Measurements from ENCODE around the gene CAMK1D. TPM values are rescaled to one million over a fixed set of nuclear protein-coding genes. Genes with fewer than 3 reads are reported as not detected.

Gene CAMK1D
- total and polyA plus RNA-seq, 4 experiments from 2014 or later = 5.2 to 22.2 (median 19.4) TPM

DNA sequence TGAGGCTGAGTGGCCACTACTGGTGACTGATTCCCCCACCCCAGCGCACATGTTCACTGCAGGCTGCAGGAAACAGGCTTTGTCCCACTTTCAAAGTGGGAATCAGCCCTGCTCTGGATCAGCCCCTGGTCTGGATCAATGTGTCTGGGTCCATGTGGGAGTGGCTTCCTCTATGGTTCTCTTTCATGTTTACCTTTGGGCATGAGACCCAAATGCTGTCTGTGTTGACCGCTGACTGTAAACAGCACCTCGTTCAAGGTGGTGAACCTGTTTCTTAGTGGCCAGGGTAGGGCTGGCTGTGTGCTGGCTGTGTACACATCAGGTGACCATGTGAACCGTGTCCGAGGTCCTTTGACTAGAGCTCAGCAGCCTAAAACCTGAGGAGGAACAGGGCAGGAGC, 121.8 kb downstream of the CAMK1D start:
- H3K27me3 Mint-ChIP-seq = no peaks in the 10 kb centered on the region
- H3K27ac Mint-ChIP-seq = peak overlapping the region in 2 of 7 donors; percentile 11 to 81
- no peaks in the 10 kb centered on the region for H3K27me3 ChIP-seq (ENCODE audit: insufficient read depth, low read length)
- ChIA-PET POLR2A (ENCODE audit: partially characterized antibody) (no interaction called here), CTCF (ENCODE audit: partially characterized antibody) (no interaction called here)
- H3K36me3 ChIP-seq (ENCODE audit: insufficient read depth, low read length) = no peaks in the 10 kb centered on the region
- H3K4me1 ChIP-seq (ENCODE audit: insufficient read depth, low read length) = peaks cover 6% of the 10 kb centered on the region
- H3K27ac ChIP-seq (ENCODE audit: low read depth, low read length) = no peak overlapping the region
- DNase-seq = no peak
- no peak overlapping the region for H3K4me3 Mint-ChIP-seq
- H3K9me3 Mint-ChIP-seq = peaks cover 0 to 7% (median 0%) of the 10 kb centered on the region in 8 donors
- peaks cover 2 to 21% of the 10 kb centered on the region in 2 donors for H3K36me3 Mint-ChIP-seq
- H3K9me3 ChIP-seq (ENCODE audit: control insufficient read depth in 1 of 2, low read length in 2 of 2) = no peaks in the 10 kb centered on the region
- intact Hi-C loops (cut with micrococcal nuclease) = no loop called here
- H3K4me1 Mint-ChIP-seq = peaks cover 15 to 40% (median 28%) of the 10 kb centered on the region in 4 donors
- no peak overlapping the region for H3K4me3 ChIP-seq (ENCODE audit: low read length in 2 of 2)

DNA sequence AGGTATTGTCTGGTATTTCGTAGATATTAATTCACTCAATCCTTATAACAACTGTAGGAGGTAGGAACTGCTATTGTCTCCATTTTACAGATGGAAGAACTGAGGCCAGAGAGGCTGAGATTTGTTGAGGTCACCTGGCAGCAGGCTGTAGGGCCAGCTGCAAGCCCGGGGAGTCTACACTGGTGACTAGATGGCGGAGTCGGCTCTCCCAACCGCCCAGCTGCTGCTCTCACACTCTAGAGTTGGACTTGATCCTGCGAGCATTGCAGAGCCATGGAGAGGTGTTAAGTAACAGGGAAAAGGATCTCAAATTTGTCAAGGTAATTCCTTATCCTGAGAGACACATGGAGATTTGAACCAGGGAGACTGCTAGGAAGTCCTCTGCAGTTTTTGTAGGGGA, 124.1 kb downstream of the CAMK1D start:
- Mint-ChIP-seq H3K4me3 (no peak overlapping the region), H3K36me3 (peaks cover 5 to 24% of the 10 kb centered on the region in 2 donors), H3K9me3 (peaks cover 0 to 5% (median 0%) of the 10 kb centered on the region in 8 donors), H3K4me1 (peaks cover 17 to 32% (median 22%) of the 10 kb centered on the region in 4 donors), H3K27me3 (no peaks in the 10 kb centered on the region), H3K27ac (peak overlapping the region in 3 of 7 donors; percentile 36 to 76 (median 55))
- Histone ChIP-seq H3K9me3 (ENCODE audit: control insufficient read depth in 1 of 2, low read length in 2 of 2) (no peaks in the 10 kb centered on the region), H3K4me1 (ENCODE audit: insufficient read depth, low read length) (no peaks in the 10 kb centered on the region), H3K27ac (ENCODE audit: low read depth, low read length) (no peak overlapping the region), H3K36me3 (ENCODE audit: insufficient read depth, low read length) (no peaks in the 10 kb centered on the region), H3K4me3 (ENCODE audit: low read length in 2 of 2) (no peak overlapping the region), H3K27me3 (ENCODE audit: insufficient read depth, low read length) (no peaks in the 10 kb centered on the region)
- ChIA-PET CTCF (ENCODE audit: partially characterized antibody) (interaction anchor here (1.4 kb wide), 1 partner anchor 183 kb away, joined by 4 read pairs; no protein-coding TSS in a partner anchor), POLR2A (ENCODE audit: partially characterized antibody) (no interaction called here)
- intact Hi-C loops (cut with micrococcal nuclease) = no loop called here
- DNase-seq = no peak

DNA sequence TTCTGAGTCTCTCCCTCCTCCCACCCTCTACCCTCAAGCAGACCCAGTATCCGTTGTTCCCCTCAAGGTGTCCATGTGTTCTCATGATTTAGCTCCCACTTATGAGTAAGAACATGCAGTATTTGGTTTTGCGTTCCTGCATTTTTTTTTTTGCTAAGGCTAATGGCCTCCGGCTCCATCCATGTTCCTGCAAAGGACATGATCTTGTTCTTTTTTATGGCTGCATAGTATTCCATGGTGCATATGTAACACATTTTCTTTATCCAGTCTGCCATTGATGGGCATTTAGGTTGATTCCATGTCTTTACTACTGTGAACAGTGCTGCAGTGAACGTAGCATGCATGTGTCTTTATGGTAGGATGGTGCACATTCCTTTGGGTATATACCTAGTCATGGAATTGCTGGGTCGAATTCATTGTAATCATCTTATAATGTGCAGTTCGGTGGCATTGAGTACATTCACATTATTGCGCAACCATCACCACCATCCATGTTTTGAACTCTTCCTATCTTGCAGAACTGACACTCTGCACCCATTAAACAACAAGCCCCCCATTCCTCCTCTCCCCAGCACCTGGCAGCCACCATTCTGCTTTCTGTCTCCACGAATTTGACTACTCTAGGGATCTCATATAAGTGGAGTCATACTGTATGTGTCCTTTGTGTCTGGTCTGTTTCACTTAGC, 125.5 kb downstream of the CAMK1D start:
- no peak overlapping the region for H3K4me3 ChIP-seq (ENCODE audit: low read length in 2 of 2)
- no peaks in the 10 kb centered on the region for H3K27me3 ChIP-seq (ENCODE audit: insufficient read depth, low read length)
- no peaks in the 10 kb centered on the region for H3K36me3 ChIP-seq (ENCODE audit: insufficient read depth, low read length)
- H3K4me1 ChIP-seq (ENCODE audit: insufficient read depth, low read length) = no peaks in the 10 kb centered on the region
- CTCF ChIA-PET (ENCODE audit: partially characterized antibody) = no interaction called here
- no peaks in the 10 kb centered on the region for H3K27me3 Mint-ChIP-seq
- peaks cover 5 to 24% of the 10 kb centered on the region in 2 donors for H3K36me3 Mint-ChIP-seq
- peaks cover 14 to 36% (median 23%) of the 10 kb centered on the region in 4 donors for H3K4me1 Mint-ChIP-seq
- no peak overlapping the region for H3K4me3 Mint-ChIP-seq
- H3K9me3 Mint-ChIP-seq = peaks cover 0 to 5% (median 0%) of the 10 kb centered on the region in 8 donors
- POLR2A ChIA-PET (ENCODE audit: partially characterized antibody) = no interaction called here
- intact Hi-C loops (cut with micrococcal nuclease) = no loop called here
- H3K27ac ChIP-seq (ENCODE audit: low read depth, low read length) = no peak overlapping the region
- no peaks in the 10 kb centered on the region for H3K9me3 ChIP-seq (ENCODE audit: control insufficient read depth in 1 of 2, low read length in 2 of 2)
- no peak for DNase-seq
- peak overlapping the region in 1 of 7 donors; percentile 18 for H3K27ac Mint-ChIP-seq

DNA sequence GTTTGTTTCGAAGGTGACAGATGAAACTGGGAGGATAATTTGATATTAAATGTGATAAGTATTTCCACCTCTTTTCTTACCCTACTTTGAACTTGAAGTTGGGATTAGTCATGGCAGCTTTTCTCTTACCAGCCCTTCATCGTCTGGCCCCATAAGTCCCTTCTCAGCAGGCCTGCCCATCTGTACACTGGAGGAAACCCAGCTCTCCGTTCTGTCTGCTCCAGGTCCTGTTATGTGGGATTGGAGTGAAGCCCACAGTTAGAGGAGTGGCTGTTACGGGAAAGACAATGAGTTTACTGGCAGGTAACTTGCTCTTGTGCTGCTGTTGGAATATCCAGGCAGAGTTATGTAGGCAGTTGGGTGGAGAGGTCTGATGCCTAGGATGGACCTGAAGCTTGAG, 127.3 kb downstream of the CAMK1D start:
- Mint-ChIP-seq H3K27me3 (no peaks in the 10 kb centered on the region), H3K27ac (peak overlapping the region in 2 of 7 donors; percentile 7 to 29), H3K4me3 (no peak overlapping the region), H3K4me1 (peaks cover 11 to 32% (median 20%) of the 10 kb centered on the region in 4 donors), H3K9me3 (peaks cover 0 to 5% (median 0%) of the 10 kb centered on the region in 8 donors), H3K36me3 (peaks cover 10 to 29% of the 10 kb centered on the region in 2 donors)
- Histone ChIP-seq H3K4me3 (ENCODE audit: low read length in 2 of 2) (no peak overlapping the region), H3K27me3 (ENCODE audit: insufficient read depth, low read length) (no peaks in the 10 kb centered on the region), H3K4me1 (ENCODE audit: insufficient read depth, low read length) (no peaks in the 10 kb centered on the region), H3K9me3 (ENCODE audit: control insufficient read depth in 1 of 2, low read length in 2 of 2) (no peaks in the 10 kb centered on the region), H3K27ac (ENCODE audit: low read depth, low read length) (no peak overlapping the region), H3K36me3 (ENCODE audit: insufficient read depth, low read length) (no peaks in the 10 kb centered on the region)
- DNase-seq = no peak
- ChIA-PET CTCF (ENCODE audit: partially characterized antibody) (interaction anchor here (1.2 kb wide), 1 partner anchor 8 kb away, joined by 3 read pairs; no protein-coding TSS in a partner anchor), POLR2A (ENCODE audit: partially characterized antibody) (interaction anchor here (0.6 kb wide), 1 partner anchor 90 kb away, joined by 7 read pairs; no protein-coding TSS in a partner anchor)
- intact Hi-C loops (cut with micrococcal nuclease) = no loop called here

DNA sequence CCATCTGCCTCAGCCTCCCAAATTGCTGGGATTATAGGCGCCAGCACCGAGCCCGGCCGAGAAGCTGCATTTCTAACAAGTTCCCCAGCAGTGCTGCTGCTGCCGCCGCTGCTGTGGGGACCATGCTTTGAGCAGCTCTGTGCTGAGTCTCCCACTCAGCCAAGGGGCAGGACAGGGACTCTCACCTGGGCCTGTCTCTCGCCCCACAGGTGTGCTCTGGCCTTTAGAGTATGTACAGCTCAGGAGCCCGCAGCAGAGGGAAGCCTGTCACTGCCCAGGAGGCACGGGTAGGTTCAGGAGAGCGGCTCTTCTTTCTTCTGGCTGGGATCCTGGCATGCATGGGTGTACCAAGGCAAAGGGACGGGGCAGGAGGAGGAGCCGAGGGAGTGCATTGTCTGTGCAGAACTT, 130.1 kb downstream of the CAMK1D start:
- ChIA-PET POLR2A (ENCODE audit: partially characterized antibody) (no interaction called here), CTCF (ENCODE audit: partially characterized antibody) (no interaction called here)
- H3K9me3 Mint-ChIP-seq = peaks cover 0 to 4% (median 0%) of the 10 kb centered on the region in 8 donors
- peaks cover 11 to 27% (median 17%) of the 10 kb centered on the region in 4 donors for H3K4me1 Mint-ChIP-seq
- H3K27ac ChIP-seq (ENCODE audit: low read depth, low read length) = no peak overlapping the region
- no peaks in the 10 kb centered on the region for H3K36me3 ChIP-seq (ENCODE audit: insufficient read depth, low read length)
- H3K27me3 ChIP-seq (ENCODE audit: insufficient read depth, low read length) = no peaks in the 10 kb centered on the region
- no peak overlapping the region for H3K4me3 Mint-ChIP-seq
- H3K27ac Mint-ChIP-seq = no peak overlapping the region
- H3K4me1 ChIP-seq (ENCODE audit: insufficient read depth, low read length) = no peaks in the 10 kb centered on the region
- no peaks in the 10 kb centered on the region for H3K9me3 ChIP-seq (ENCODE audit: control insufficient read depth in 1 of 2, low read length in 2 of 2)
- intact Hi-C loops (cut with micrococcal nuclease) = no loop called here
- H3K27me3 Mint-ChIP-seq = no peaks in the 10 kb centered on the region
- H3K4me3 ChIP-seq (ENCODE audit: low read length in 2 of 2) = no peak overlapping the region
- peaks cover 8 to 25% of the 10 kb centered on the region in 2 donors for H3K36me3 Mint-ChIP-seq
- DNase-seq = no peak

DNA sequence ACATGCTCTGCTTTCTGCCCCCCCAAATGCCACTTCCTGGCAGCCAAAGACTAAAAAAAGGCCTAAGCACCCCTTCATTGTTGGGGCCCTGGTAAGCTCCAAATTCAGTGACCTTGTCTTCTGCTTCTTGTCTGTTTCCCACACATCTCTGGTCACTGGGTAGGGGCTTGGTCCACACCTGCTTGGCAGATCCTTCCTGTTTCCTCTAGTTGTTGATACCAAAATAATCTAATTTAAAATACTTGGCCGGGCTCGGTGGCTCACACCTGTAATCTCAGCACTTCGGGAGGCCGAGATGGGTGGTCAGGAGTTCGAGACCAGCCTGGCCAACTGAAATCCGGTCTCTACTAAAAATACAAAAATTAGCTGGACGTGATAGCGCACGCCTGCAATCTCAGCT, 130.6 kb downstream of the CAMK1D start:
- H3K9me3 ChIP-seq (ENCODE audit: control insufficient read depth in 1 of 2, low read length in 2 of 2) = no peaks in the 10 kb centered on the region
- Mint-ChIP-seq H3K27me3 (no peaks in the 10 kb centered on the region), H3K4me1 (peaks cover 14 to 29% (median 21%) of the 10 kb centered on the region in 4 donors), H3K27ac (peak overlapping the region in 1 of 7 donors; percentile 29), H3K9me3 (peaks cover 0 to 4% (median 0%) of the 10 kb centered on the region in 8 donors), H3K36me3 (peaks cover 8 to 21% of the 10 kb centered on the region in 2 donors), H3K4me3 (no peak overlapping the region)
- no peaks in the 10 kb centered on the region for H3K36me3 ChIP-seq (ENCODE audit: insufficient read depth, low read length)
- peaks cover 4% of the 10 kb centered on the region for H3K4me1 ChIP-seq (ENCODE audit: insufficient read depth, low read length)
- intact Hi-C loops (cut with micrococcal nuclease) = no loop called here
- no peak overlapping the region for H3K4me3 ChIP-seq (ENCODE audit: low read length in 2 of 2)
- CTCF ChIA-PET (ENCODE audit: partially characterized antibody) = no interaction called here
- no peak overlapping the region for H3K27ac ChIP-seq (ENCODE audit: low read depth, low read length)
- DNase-seq = no peak
- POLR2A ChIA-PET (ENCODE audit: partially characterized antibody) = no interaction called here
- H3K27me3 ChIP-seq (ENCODE audit: insufficient read depth, low read length) = no peaks in the 10 kb centered on the region

DNA sequence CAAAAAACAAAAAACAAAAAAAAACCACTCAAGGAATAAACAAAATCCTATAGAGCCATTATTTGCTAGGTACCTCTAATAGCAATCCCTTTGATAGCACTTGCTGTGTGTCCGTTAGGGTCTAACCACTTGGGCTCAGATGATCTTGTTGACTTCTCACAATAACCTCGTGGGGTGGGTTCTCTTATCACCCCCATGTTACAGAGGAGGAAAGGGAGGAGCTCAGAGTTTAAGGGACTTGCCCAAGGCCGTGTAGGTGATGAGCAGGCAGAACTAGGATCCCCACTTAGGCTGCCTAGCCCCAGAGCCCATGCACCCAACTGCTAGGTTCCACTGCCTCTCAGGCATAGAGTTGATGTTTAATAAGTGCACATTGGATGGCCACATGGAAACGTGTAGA, 131.1 kb downstream of the CAMK1D start:
- DNase-seq = no peak
- Mint-ChIP-seq H3K4me1 (peaks cover 19 to 29% (median 26%) of the 10 kb centered on the region in 4 donors), H3K9me3 (no peaks in the 10 kb centered on the region), H3K36me3 (peaks cover 8 to 16% of the 10 kb centered on the region in 2 donors), H3K27ac (no peak overlapping the region), H3K27me3 (no peaks in the 10 kb centered on the region), H3K4me3 (no peak overlapping the region)
- no peaks in the 10 kb centered on the region for H3K27me3 ChIP-seq (ENCODE audit: insufficient read depth, low read length)
- no peak overlapping the region for H3K4me3 ChIP-seq (ENCODE audit: low read length in 2 of 2)
- CTCF ChIA-PET (ENCODE audit: partially characterized antibody) = no interaction called here
- no peak overlapping the region for H3K27ac ChIP-seq (ENCODE audit: low read depth, low read length)
- no peaks in the 10 kb centered on the region for H3K36me3 ChIP-seq (ENCODE audit: insufficient read depth, low read length)
- intact Hi-C loops (cut with micrococcal nuclease) = no loop called here
- H3K9me3 ChIP-seq (ENCODE audit: control insufficient read depth in 1 of 2, low read length in 2 of 2) = no peaks in the 10 kb centered on the region
- POLR2A ChIA-PET (ENCODE audit: partially characterized antibody) = no interaction called here
- H3K4me1 ChIP-seq (ENCODE audit: insufficient read depth, low read length) = peaks cover 10% of the 10 kb centered on the region
